ENCODE data around the gene RNPEPL1. TPM values are rescaled to one million over a fixed set of nuclear protein-coding genes. Genes with fewer than 3 reads are reported as not detected.
A peak's percentile ranks its signal among the peaks of the same experiment; 100 is the strongest.

The RNPEPL1 gene
- total and polyA plus RNA-seq, 2 experiments from 2014 or later = 6.0 to 21.0 TPM

DNA sequence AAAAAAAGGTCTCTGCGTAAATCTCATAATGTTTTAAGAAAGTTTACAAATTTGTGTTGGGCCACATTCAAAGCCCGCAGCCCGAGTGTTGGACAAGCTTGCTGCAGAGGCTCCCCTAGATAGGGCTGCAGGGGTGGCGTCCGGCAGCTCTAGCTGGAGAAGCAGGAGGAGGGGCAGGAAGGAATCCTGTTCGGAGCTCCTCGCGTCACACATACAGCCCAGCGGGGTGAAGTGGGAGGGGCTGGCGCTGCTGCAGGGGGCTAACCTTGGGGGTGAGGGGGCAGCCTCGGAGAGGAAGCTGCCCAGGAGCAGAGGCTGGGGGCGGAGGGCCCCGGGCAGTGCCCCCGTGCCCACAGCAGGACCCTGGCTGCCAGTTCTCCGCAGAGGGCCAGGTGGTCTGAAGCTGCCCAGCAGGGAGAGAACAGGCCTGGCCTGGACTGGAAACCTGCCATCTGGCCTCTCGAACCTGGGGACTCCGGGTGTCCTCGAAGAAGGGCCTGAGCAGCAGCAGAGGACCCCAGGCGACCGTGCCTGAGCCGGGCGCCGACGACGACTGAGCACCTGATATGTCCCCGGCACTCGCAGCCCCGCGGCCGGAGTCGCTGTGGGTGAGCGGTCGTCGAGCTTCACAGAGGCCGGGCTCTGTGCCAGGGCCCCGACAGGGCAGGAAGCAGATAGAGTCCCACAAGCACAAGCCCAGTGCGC, 54.4 kb downstream of the RNPEPL1 start:
- H4K20me1 ChIP-seq (replicated peaks; ENCODE audit: insufficient read depth) = no peaks in the 10 kb centered on the region
- TF ChIP-seq NANOG (IDR thresholded peaks at IDR 0.05; ENCODE audit: borderline replicate concordance) (no peak), STAT1 (IDR thresholded peaks at IDR 0.05; ENCODE audit: unreplicated experiment) (no peak), CREB1 (CRISPR knock-in tag; IDR thresholded peaks at IDR 0.05; ENCODE audit: low read depth) (no peak), EZH2phosphoT487 (IDR thresholded peaks at IDR 0.05; ENCODE audit: unreplicated experiment) (no peak), JUNB (IDR thresholded peaks at IDR 0.05; ENCODE audit: unreplicated experiment) (no peak), ZNF114 (CRISPR knock-in tag; IDR thresholded peaks at IDR 0.05) (no peak), EZH2 (IDR thresholded peaks at IDR 0.05; ENCODE audit: low read depth, unreplicated experiment) (no peak)
- TF ChIP-seq, protein P1, sequence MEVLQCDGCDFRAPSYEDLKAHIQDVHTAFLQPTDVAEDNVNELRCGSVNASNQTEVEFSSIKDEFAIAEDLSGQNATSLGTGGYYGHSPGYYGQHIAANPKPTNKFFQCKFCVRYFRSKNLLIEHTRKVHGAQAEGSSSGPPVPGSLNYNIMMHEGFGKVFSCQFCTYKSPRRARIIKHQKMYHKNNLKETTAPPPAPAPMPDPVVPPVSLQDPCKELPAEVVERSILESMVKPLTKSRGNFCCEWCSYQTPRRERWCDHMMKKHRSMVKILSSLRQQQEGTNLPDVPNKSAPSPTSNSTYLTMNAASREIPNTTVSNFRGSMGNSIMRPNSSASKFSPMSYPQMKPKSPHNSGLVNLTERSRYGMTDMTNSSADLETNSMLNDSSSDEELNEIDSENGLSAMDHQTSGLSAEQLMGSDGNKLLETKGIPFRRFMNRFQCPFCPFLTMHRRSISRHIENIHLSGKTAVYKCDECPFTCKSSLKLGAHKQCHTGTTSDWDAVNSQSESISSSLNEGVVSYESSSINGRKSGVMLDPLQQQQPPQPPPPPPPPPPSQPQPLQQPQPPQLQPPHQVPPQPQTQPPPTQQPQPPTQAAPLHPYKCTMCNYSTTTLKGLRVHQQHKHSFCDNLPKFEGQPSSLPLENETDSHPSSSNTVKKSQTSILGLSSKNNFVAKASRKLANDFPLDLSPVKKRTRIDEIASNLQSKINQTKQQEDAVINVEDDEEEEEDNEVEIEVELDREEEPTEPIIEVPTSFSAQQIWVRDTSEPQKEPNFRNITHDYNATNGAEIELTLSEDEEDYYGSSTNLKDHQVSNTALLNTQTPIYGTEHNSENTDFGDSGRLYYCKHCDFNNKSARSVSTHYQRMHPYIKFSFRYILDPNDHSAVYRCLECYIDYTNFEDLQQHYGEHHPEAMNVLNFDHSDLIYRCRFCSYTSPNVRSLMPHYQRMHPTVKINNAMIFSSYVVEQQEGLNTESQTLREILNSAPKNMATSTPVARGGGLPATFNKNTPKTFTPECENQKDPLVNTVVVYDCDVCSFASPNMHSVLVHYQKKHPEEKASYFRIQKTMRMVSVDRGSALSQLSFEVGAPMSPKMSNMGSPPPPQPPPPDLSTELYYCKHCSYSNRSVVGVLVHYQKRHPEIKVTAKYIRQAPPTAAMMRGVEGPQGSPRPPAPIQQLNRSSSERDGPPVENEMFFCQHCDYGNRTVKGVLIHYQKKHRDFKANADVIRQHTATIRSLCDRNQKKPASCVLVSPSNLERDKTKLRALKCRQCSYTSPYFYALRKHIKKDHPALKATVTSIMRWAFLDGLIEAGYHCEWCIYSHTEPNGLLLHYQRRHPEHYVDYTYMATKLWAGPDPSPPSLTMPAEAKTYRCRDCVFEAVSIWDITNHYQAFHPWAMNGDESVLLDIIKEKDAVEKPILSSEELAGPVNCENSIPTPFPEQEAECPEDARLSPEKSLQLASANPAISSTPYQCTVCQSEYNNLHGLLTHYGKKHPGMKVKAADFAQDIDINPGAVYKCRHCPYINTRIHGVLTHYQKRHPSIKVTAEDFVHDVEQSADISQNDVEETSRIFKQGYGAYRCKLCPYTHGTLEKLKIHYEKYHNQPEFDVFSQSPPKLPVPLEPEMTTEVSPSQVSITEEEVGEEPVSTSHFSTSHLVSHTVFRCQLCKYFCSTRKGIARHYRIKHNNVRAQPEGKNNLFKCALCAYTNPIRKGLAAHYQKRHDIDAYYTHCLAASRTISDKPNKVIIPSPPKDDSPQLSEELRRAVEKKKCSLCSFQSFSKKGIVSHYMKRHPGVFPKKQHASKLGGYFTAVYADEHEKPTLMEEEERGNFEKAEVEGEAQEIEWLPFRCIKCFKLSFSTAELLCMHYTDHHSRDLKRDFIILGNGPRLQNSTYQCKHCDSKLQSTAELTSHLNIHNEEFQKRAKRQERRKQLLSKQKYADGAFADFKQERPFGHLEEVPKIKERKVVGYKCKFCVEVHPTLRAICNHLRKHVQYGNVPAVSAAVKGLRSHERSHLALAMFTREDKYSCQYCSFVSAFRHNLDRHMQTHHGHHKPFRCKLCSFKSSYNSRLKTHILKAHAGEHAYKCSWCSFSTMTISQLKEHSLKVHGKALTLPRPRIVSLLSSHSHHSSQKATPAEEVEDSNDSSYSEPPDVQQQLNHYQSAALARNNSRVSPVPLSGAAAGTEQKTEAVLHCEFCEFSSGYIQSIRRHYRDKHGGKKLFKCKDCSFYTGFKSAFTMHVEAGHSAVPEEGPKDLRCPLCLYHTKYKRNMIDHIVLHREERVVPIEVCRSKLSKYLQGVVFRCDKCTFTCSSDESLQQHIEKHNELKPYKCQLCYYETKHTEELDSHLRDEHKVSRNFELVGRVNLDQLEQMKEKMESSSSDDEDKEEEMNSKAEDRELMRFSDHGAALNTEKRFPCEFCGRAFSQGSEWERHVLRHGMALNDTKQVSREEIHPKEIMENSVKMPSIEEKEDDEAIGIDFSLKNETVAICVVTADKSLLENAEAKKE (CRISPR knock-in tag; IDR thresholded peaks at IDR 0.05) = no peak
- TF ChIP-seq, protein P2, sequence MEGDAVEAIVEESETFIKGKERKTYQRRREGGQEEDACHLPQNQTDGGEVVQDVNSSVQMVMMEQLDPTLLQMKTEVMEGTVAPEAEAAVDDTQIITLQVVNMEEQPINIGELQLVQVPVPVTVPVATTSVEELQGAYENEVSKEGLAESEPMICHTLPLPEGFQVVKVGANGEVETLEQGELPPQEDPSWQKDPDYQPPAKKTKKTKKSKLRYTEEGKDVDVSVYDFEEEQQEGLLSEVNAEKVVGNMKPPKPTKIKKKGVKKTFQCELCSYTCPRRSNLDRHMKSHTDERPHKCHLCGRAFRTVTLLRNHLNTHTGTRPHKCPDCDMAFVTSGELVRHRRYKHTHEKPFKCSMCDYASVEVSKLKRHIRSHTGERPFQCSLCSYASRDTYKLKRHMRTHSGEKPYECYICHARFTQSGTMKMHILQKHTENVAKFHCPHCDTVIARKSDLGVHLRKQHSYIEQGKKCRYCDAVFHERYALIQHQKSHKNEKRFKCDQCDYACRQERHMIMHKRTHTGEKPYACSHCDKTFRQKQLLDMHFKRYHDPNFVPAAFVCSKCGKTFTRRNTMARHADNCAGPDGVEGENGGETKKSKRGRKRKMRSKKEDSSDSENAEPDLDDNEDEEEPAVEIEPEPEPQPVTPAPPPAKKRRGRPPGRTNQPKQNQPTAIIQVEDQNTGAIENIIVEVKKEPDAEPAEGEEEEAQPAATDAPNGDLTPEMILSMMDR (conservative IDR thresholded peaks at IDR 0.05; ENCODE audit: low read depth in 2 of 2) = no peak
- no peaks in the 10 kb centered on the region for H3K27me3 ChIP-seq (ENCODE audit: insufficient read depth)
- no peaks in the 10 kb centered on the region for H3K79me2 ChIP-seq (replicated peaks; ENCODE audit: insufficient read depth)
- peaks cover 12% of the 10 kb centered on the region for H3K36me3 Mint-ChIP-seq (ENCODE audit: low read depth)
- no peak overlapping the region for H2AFZ ChIP-seq
- no peak for DNase-seq (ENCODE audit: low spot score)
- H3K4me1 Mint-ChIP-seq = peaks cover 10% of the 10 kb centered on the region; the same call in 2 of the 3 replicates
- peaks cover 19% of the 10 kb centered on the region for H3K9me3 Mint-ChIP-seq
- no peak overlapping the region for H3K27ac Mint-ChIP-seq
- no peaks in the 10 kb centered on the region for H3K36me3 ChIP-seq (ENCODE audit: insufficient read depth)
- no peaks in the 10 kb centered on the region for H3K9me2 ChIP-seq (ENCODE audit: insufficient read depth)
- no peak overlapping the region for H3K4me3 ChIP-seq
- H3K4me3 Mint-ChIP-seq = no peak overlapping the region
- no peaks in the 10 kb centered on the region for H3F3A ChIP-seq (replicated peaks; ENCODE audit: low read depth)
- no peak overlapping the region for H3K4me2 ChIP-seq
- peaks cover 9% of the 10 kb centered on the region for H3K27me3 Mint-ChIP-seq (ENCODE audit: insufficient read depth, low read depth, poor library complexity)
- no peak overlapping the region for H3K27ac ChIP-seq (ENCODE audit: low read depth)
- H3K4me1 ChIP-seq (ENCODE audit: insufficient read depth) = no peaks in the 10 kb centered on the region
- ATAC-seq = peak; percentile 60
